ENCODE measurements around the gene ZFYVE26. TPM values are rescaled to one million over a fixed set of nuclear protein-coding genes. Genes with fewer than 3 reads are reported as not detected.

ZFYVE26 gene
- total RNA-seq, 1 experiment from 2014 or later, result 13.2 TPM

DNA sequence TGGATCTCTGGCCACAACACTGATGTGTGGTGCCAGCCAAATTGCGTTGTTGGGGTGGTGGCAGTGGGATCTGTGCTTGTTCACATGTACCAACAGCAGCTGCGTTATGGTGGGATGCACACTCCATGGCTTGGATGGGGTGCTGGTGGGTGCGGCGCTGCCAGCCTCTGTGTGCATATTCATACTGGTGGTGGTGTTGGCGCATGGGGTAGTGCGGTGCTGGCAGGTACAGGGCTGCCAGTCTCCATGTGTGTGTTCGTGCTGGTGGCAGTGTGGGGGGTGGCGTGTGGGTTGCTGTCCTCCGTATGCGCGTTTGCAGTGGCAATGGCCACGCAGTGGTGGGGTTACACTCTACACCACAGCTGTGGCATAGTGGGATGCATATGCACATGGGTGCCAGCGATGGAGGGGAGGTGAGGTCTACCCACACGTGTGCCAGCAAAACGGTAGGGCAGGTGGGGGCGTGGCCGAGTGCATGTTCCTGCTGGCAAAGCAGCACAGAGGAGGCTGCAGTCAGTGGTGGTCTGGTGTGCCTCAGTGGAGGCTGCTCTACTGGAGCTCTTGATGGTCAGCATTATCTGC is 29.7 kb upstream of the ZFYVE26 start:
- H2AFZ ChIP-seq (ENCODE audit: low read depth, low read length, poor library complexity, severe bottlenecking), result no peak overlapping the region
- H3K36me3 ChIP-seq (ENCODE audit: control insufficient read depth in 1 of 2, insufficient read depth in 2 of 2, low read length in 2 of 2), result no peaks in the 10 kb centered on the region
- H4K20me1 ChIP-seq (ENCODE audit: insufficient read depth), result no peaks in the 10 kb centered on the region
- no peak for DNase-seq (ENCODE audit: low read depth, low spot score)
- no peak for ATAC-seq
- no TSS peak for BruUV-seq (replicated peaks)
- RAD21 ChIA-PET (ENCODE audit: low non-redundant PET in 1 of 2, low total read pairs in 2 of 2, uncharacterized antibody in 2 of 2, unreplicated experiment in 2 of 2), result no interaction called here
- H3K79me2 ChIP-seq (ENCODE audit: insufficient read depth, low read length), result no peaks in the 10 kb centered on the region
- no peak overlapping the region for H3K27ac ChIP-seq (ENCODE audit: low read depth, low read length)
- intact Hi-C loops (cut with micrococcal nuclease), result no loop called here
- no peaks in the 10 kb centered on the region for H3K4me1 ChIP-seq (ENCODE audit: control insufficient read depth in 1 of 2, insufficient read depth in 2 of 2, low read length in 2 of 2)
- POLR2A ChIA-PET, result no interaction called here
- no peak overlapping the region for H3K4me3 ChIP-seq (replicated peaks in 1 of 2; ENCODE audit: low read depth in 1 of 2, low read length in 2 of 2)
- no peaks in the 10 kb centered on the region for H3K9me3 ChIP-seq (ENCODE audit: control insufficient read depth in 1 of 2, insufficient read depth in 1 of 2, low read depth in 1 of 2, low read length in 2 of 2)
- H3K9me2 ChIP-seq (ENCODE audit: insufficient read depth), result no peaks in the 10 kb centered on the region
- CTCF ChIA-PET, result no interaction called here
- H3K27me3 ChIP-seq (ENCODE audit: insufficient read depth, low read length), result no peaks in the 10 kb centered on the region
- TF ChIP-seq TCF7L2 (IDR thresholded peaks at IDR 0.05; ENCODE audit: borderline replicate concordance, extremely low read depth, insufficient read depth, insufficient read length), result no peak
- H3K4me2 ChIP-seq (ENCODE audit: low read length), result no peak overlapping the region
- H3K9ac ChIP-seq (ENCODE audit: low read length), result no peak overlapping the region

DNA sequence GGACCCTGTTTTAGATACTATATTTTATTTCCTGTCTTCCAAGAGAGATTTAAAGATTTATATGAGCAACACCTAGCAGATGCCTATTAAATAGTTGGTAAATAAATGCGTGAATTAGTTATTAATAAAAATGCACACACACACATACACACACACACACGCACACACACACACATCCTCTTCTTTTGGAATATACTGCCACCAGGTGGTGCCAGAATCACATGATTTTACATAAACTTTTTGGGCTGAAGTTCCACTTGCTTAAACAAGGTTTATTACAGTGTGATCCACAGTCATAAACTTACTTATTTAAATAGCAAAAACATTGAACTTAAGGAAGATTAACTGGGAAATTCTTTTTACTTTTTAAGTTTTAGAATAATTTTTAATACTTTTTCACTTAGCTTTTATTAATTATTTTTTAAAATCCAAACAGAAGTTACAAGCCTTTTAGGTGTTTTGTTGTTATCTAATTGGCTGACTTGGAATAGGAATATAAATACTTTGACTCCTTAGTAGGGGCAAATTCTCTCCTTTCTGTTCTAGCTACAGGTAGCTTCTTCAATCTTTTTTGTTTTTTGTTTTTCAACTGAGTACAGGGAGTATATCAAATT is 20.7 kb upstream of the ZFYVE26 start:
- POLR2A ChIA-PET, result no interaction called here
- no peaks in the 10 kb centered on the region for H3K9me3 ChIP-seq (ENCODE audit: control insufficient read depth in 1 of 2, insufficient read depth in 1 of 2, low read depth in 1 of 2, low read length in 2 of 2)

More for the DNA sequence above, 20.7 kb upstream of the ZFYVE26 start:
- H3K79me2 ChIP-seq (ENCODE audit: insufficient read depth, low read length), result no peaks in the 10 kb centered on the region
- intact Hi-C loops (cut with micrococcal nuclease), result loop anchor here (5.0 to 10.0 kb wide), 2 partner anchors 980 to 1008 kb away; no protein-coding TSS in a partner anchor
- H2AFZ ChIP-seq (ENCODE audit: low read depth, low read length, poor library complexity, severe bottlenecking), result no peak overlapping the region
- H3K4me1 ChIP-seq (ENCODE audit: control insufficient read depth in 1 of 2, insufficient read depth in 2 of 2, low read length in 2 of 2), result no peaks in the 10 kb centered on the region
- H3K4me3 ChIP-seq (replicated peaks in 1 of 2; ENCODE audit: low read depth in 1 of 2, low read length in 2 of 2), result no peak overlapping the region
- TSS peak; percentile 27 for BruUV-seq (replicated peaks)
- H3K27me3 ChIP-seq (ENCODE audit: insufficient read depth, low read length), result no peaks in the 10 kb centered on the region
- RAD21 ChIA-PET (ENCODE audit: low non-redundant PET in 1 of 2, low total read pairs in 2 of 2, uncharacterized antibody in 2 of 2, unreplicated experiment in 2 of 2), result no interaction called here
- H4K20me1 ChIP-seq (ENCODE audit: insufficient read depth), result no peaks in the 10 kb centered on the region
- H3K9me2 ChIP-seq (ENCODE audit: insufficient read depth), result no peaks in the 10 kb centered on the region
- no peak for TF ChIP-seq POLR2A (IDR thresholded peaks at IDR 0.05; ENCODE audit: borderline replicate concordance, extremely low read depth, insufficient read depth, insufficient read length)
- TF ChIP-seq CBX3 (IDR thresholded peaks at IDR 0.05; ENCODE audit: low read depth), result peak; percentile 82; the same call in 1 of the 2 replicates
- no peak for TF ChIP-seq TCF7L2 (IDR thresholded peaks at IDR 0.05; ENCODE audit: borderline replicate concordance, extremely low read depth, insufficient read depth, insufficient read length)
- TF ChIP-seq YY1 (IDR thresholded peaks at IDR 0.05; ENCODE audit: extremely low read depth, insufficient replicate concordance, low read depth, low read length), result peak; percentile 42
- no peak for TF ChIP-seq FOSL1 (IDR thresholded peaks at IDR 0.05; ENCODE audit: low read depth)
- no peak for TF ChIP-seq SP1 (IDR thresholded peaks at IDR 0.05; ENCODE audit: low read depth)
- peak; percentile 82 for TF ChIP-seq RAD21 (IDR thresholded peaks at IDR 0.05; ENCODE audit: low read depth)
- TF ChIP-seq CTCF (IDR thresholded peaks at IDR 0.05 in 2 of 3, conservative IDR thresholded peaks at IDR 0.05 in 1 of 3; ENCODE audit: borderline replicate concordance in 1 of 3, insufficient read depth in 1 of 3, low read depth in 2 of 3, low read length in 2 of 3), result peak; percentile 63 to 83 (median 66)
- peak; percentile 23; the same call in 1 of the 2 replicates for TF ChIP-seq MAX (IDR thresholded peaks at IDR 0.05)
- ATAC-seq (peak; percentile 67), DNase-seq (ENCODE audit: low read depth, low spot score) (peak; percentile 72)
- no peak overlapping the region for H3K9ac ChIP-seq (ENCODE audit: low read length)
- CTCF ChIA-PET, result interaction anchor here (0.8 to 1.5 kb wide), 3 partner anchors 9 to 1007 kb away, joined by 3 to 5 read pairs (median 4); no protein-coding TSS in a partner anchor
- H3K27ac ChIP-seq (ENCODE audit: low read depth, low read length), result no peak overlapping the region
- H3K36me3 ChIP-seq (ENCODE audit: control insufficient read depth in 1 of 2, insufficient read depth in 2 of 2, low read length in 2 of 2), result 0 out of 4 replicates have a peak, but pooled peaks cover 0 to 3% of the 10 kb centered on the region in 2 experiments
- H3K4me2 ChIP-seq (ENCODE audit: low read length), result no peak overlapping the region
